ENCODE data around the gene ATP6V0E1. TPM values are rescaled to one million over a fixed set of nuclear protein-coding genes. Genes with fewer than 3 reads are reported as not detected.

Gene ATP6V0E1
- total RNA-seq, 4 donors from 2014 or later, result 174 to 267 (median 238) TPM

DNA sequence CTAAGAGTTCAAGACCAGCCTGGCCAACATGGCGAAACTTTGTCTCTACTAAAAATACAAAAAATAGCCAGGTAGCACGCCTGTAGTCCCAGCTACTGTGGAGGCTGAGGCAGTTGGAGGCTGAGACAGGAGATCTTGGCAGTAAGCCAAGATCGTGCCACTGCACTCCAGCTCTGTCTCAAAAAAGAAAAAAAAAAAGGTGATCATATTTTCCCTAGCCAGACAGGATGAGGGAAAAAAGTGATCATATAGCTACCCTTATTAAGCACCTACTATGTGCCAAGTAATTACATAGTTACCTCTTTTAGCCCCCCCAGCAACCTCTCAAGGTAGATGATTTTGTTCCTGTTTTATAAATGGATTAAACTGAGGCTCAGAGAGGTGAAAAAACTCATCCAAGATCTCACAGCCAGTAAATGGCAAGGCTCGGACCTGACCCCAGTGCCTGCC is 42.5 kb upstream of the ATP6V0E1 start:
- TF ChIP-seq, protein P1, sequence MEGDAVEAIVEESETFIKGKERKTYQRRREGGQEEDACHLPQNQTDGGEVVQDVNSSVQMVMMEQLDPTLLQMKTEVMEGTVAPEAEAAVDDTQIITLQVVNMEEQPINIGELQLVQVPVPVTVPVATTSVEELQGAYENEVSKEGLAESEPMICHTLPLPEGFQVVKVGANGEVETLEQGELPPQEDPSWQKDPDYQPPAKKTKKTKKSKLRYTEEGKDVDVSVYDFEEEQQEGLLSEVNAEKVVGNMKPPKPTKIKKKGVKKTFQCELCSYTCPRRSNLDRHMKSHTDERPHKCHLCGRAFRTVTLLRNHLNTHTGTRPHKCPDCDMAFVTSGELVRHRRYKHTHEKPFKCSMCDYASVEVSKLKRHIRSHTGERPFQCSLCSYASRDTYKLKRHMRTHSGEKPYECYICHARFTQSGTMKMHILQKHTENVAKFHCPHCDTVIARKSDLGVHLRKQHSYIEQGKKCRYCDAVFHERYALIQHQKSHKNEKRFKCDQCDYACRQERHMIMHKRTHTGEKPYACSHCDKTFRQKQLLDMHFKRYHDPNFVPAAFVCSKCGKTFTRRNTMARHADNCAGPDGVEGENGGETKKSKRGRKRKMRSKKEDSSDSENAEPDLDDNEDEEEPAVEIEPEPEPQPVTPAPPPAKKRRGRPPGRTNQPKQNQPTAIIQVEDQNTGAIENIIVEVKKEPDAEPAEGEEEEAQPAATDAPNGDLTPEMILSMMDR (IDR thresholded peaks at IDR 0.05), result no peak
- no peak for DNase-seq (ENCODE audit: low spot score)
- no peak for ATAC-seq (ENCODE audit: low FRiP score)

DNA sequence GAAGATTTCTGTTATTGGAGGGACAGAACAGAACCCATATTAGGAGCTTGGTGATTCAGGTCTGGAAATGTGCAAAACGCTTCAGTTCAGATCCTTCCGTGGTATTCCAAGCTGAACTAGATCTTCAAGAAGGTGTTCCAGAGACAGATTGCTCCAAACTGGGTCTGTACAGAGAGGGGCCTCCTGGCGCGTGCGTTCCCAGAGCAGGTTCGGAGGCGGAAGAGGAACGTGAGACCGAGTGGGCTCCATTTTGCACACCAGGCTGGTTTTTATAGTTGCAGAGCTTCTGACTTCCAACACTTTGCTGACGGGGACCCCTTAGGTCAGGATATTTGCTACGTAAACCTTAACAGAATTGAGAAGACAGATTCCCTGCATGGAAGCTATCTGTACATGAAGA is 41.0 kb upstream of the ATP6V0E1 start:
- no peak for ATAC-seq (ENCODE audit: low FRiP score)
- no peak for DNase-seq (ENCODE audit: low spot score)

DNA sequence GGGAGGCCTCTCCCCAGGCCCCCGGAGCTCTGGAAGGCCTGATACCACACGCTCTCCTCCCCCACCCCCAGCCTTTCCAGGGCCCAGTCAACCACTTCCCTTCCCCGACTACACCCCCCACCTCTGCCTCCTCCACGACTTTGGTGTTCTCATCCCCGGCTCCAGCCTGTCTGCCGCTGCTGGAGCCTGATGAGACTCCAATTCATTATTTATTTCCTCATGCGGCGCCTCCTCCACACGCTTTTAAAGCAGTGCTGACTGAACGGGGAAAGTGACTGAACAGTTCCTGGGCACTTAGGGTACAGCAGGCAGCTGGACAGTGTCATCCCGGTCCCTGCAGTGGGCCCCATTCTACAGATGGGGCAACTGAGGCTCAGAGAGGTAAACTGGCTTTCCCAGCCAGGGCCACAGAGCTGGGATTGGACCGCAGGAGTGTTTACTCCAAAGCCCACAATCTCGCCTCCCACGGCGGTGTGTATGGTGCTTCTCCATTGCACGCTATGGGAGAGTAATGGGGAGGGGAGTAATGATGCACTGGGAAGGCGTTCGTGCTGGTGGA is 40.2 kb upstream of the ATP6V0E1 start:
- ATAC-seq (ENCODE audit: low FRiP score) (peak; percentile 69), DNase-seq (ENCODE audit: low spot score) (no peak)
- TF ChIP-seq, protein P1 (IDR thresholded peaks at IDR 0.05), result no peak

More for the DNA sequence above, 41.0 kb upstream of the ATP6V0E1 start:
- TF ChIP-seq, protein P1 (IDR thresholded peaks at IDR 0.05), result no peak

DNA sequence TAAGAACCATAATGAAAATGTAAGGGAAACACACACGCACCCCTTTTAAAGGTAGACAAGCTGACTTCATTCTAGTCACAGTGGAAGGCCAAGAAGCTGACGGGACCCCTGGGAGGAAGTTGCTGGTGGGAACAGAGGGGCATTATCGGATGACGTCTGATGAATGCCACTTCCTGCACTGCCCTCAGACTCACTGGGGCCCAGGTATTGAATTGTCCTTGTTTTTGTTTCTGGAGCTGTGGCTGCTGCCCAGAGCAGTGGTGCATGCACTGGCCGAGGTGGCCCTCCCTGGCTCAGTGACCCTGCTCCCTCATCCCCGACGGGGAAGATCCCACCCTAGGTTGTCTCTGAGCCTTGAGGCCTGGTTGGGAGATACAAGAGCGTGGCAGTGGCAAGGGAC is 39.7 kb upstream of the ATP6V0E1 start:
- no peak for ATAC-seq (ENCODE audit: low FRiP score)

DNA sequence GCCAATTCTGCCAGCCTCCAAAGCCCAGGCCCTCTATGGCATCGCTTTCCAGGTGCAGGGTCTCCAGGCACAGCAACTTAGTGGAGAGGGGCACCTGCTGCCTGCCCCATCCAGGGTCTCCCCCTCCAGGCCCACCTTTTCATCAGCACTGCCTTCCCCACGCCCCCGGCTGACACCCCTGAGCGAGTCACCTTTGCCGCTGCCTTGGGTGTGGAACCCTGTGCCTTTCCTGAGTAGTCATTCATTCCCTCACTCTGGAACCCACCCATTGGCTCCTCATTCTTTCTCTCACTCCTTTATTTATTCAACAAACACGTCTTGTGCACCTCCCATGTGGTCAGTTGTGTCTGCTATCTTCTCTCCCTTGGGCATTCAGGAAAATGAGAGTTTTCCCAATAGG is 38.8 kb upstream of the ATP6V0E1 start:
- ATAC-seq (ENCODE audit: low FRiP score) (no peak), DNase-seq (ENCODE audit: low spot score) (no peak)
- TF ChIP-seq, protein P1 (IDR thresholded peaks at IDR 0.05), result no peak

More for the DNA sequence above, 39.7 kb upstream of the ATP6V0E1 start:
- TF ChIP-seq, protein P1 (IDR thresholded peaks at IDR 0.05), result no peak
- no peak for DNase-seq (ENCODE audit: low spot score)

DNA sequence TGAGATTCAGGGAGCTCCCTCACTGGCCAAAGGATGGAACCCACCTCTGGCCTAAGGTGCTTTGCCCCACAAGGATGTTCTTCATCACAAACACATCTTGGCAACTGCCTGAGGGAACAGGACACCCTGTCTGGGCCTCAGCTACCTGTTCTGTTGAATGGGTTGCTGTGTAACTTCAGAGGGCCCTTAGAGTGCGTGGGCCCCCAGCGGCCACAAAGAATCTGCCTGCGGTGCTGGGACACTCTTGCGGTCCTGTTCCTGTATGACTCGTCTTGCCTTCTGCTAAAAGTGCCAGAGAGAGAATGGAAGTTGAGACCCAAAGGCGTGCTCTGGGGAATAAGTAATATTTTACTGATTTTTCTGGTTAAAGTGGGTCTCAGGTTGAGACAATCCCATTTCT is 38.4 kb upstream of the ATP6V0E1 start:
- ATAC-seq (ENCODE audit: low FRiP score), result no peak
- DNase-seq (ENCODE audit: low spot score), result no peak
- TF ChIP-seq, protein P1 (IDR thresholded peaks at IDR 0.05), result no peak

DNA sequence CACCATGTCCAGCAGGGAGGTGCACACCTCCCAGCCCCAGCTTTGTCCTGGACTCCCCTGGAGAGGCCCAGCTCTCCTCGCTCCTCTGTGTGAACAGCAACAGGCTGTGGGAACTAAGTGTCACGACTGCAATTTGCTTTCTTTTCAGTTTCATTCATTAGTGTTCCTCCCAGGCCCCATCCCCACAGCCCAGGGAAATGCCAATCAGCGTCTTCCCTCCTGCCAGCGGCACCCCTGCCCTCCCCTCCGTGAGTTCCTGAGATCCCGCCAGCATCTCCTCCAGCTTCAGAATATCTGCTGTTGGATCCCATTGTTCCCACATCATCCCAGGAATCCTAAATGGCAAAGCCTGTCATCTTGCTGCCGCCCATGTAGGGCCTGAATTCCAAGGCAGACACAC is 37.4 kb upstream of the ATP6V0E1 start:
- DNase-seq (ENCODE audit: low spot score) (no peak), ATAC-seq (ENCODE audit: low FRiP score) (no peak)
- TF ChIP-seq, protein P1 (IDR thresholded peaks at IDR 0.05), result no peak
